ENCODE measurements around the gene OLFML1. TPM values are rescaled to one million over a fixed set of nuclear protein-coding genes. Genes with fewer than 3 reads are reported as not detected.
A peak's percentile ranks its signal among the peaks of the same experiment; 100 is the strongest.
"Not testable (repeated sequence)": the region's sequence is repeated elsewhere in the genome, so short reads cannot be mapped to it uniquely, and the experiment has no call there.

OLFML1 gene
- total RNA-seq, 2 donors from 2014 or later: 2.8 to 4.5 TPM

GRCh38 chr11:7512525-7513233, 27.4 kb downstream of the OLFML1 start:
- peak overlapping the region; percentile 74 to 91 for H3K9ac ChIP-seq (ENCODE audit: low read depth in 2 of 2, low read length in 2 of 2)
- intact Hi-C loops (cut with DNase I): no loop called here
- H3K4me1 ChIP-seq: peaks cover 11% of the 10 kb centered on the region
- DNase-seq: peak; percentile 68
- peak overlapping the region; percentile 93 for H3K27ac ChIP-seq
- H3K4me3 ChIP-seq: peak overlapping the region; percentile 73
- no peaks in the 10 kb centered on the region for H3K9me3 ChIP-seq
- no peaks in the 10 kb centered on the region for H3K27me3 ChIP-seq
- no peaks in the 10 kb centered on the region for H3K36me3 ChIP-seq
- no peak for TF ChIP-seq CTCF (IDR thresholded peaks at IDR 0.05)

- Histone ChIP-seq H3K36me3 (no peaks in the 10 kb centered on the region), H3K9ac (ENCODE audit: low read depth in 2 of 2, low read length in 2 of 2) (peak within 1 kb of the TSS; percentile 89 to 91), H3K27ac (peak within 1 kb of the TSS; percentile 93), H3K27me3 (no peaks in the 10 kb centered on the region), H3K4me1 (peaks cover 11% of the 10 kb centered on the region), H3K4me3 (peak within 1 kb of the TSS; percentile 73), H3K9me3 (no peaks in the 10 kb centered on the region)
- TF ChIP-seq CTCF (IDR thresholded peaks at IDR 0.05): peak; percentile 62
- intact Hi-C loops (cut with DNase I): no loop called here
- DNase-seq: peak; percentile 90
Measured at GRCh38 chr11:7513234-7514098, 28.2 kb downstream of the OLFML1 start, which contains the start of gene PPFIBP2. PPFIBP2 (plus strand) TSS chr11:7513999; CDS start chr11:7549476, 35,477 bp downstream.

- peak; percentile 39 for DNase-seq
- Histone ChIP-seq H3K36me3 (no peaks in the 10 kb centered on the region), H3K4me1 (peaks cover 11% of the 10 kb centered on the region), H3K4me3 (peak overlapping the region; percentile 73), H3K9ac (ENCODE audit: low read depth in 2 of 2, low read length in 2 of 2) (peak overlapping the region; percentile 89 to 91), H3K9me3 (no peaks in the 10 kb centered on the region), H3K27ac (peak overlapping the region; percentile 93), H3K27me3 (no peaks in the 10 kb centered on the region)
- intact Hi-C loops (cut with DNase I): no loop called here
- TF ChIP-seq CTCF (IDR thresholded peaks at IDR 0.05): no peak
Measured at GRCh38 chr11:7514099-7514591, 28.8 kb downstream of the OLFML1 start.

GRCh38 chr11:7515447-7515886, 30.2 kb downstream of the OLFML1 start:
- no peak overlapping the region for H3K27ac ChIP-seq
- no peaks in the 10 kb centered on the region for H3K9me3 ChIP-seq
- no peaks in the 10 kb centered on the region for H3K36me3 ChIP-seq
- peak overlapping the region in 1 of 2 donors; percentile 19 for H3K9ac ChIP-seq (ENCODE audit: low read depth in 2 of 2, low read length in 2 of 2)
- H3K27me3 ChIP-seq: no peaks in the 10 kb centered on the region
- no peak for TF ChIP-seq CTCF (IDR thresholded peaks at IDR 0.05)
- DNase-seq: no peak
- intact Hi-C loops (cut with DNase I): no loop called here
- no peak overlapping the region for H3K4me3 ChIP-seq
- peaks cover 11% of the 10 kb centered on the region for H3K4me1 ChIP-seq

GRCh38 chr11:7516475-7516874, 31.2 kb downstream of the OLFML1 start:
- H3K27ac ChIP-seq: no peak overlapping the region
- H3K9me3 ChIP-seq: no peaks in the 10 kb centered on the region
- H3K4me3 ChIP-seq: no peak overlapping the region
- intact Hi-C loops (cut with DNase I): no loop called here
- no peaks in the 10 kb centered on the region for H3K36me3 ChIP-seq
- no peaks in the 10 kb centered on the region for H3K27me3 ChIP-seq
- no peak for DNase-seq
- peaks cover 11% of the 10 kb centered on the region for H3K4me1 ChIP-seq
- H3K9ac ChIP-seq (ENCODE audit: low read depth in 2 of 2, low read length in 2 of 2): no peak overlapping the region
- TF ChIP-seq CTCF (IDR thresholded peaks at IDR 0.05): no peak

- H3K4me3 ChIP-seq; H3K36me3 ChIP-seq; H3K27me3 ChIP-seq; H3K9ac ChIP-seq (ENCODE audit: low read depth in 2 of 2, low read length in 2 of 2); DNase-seq; H3K27ac ChIP-seq; H3K4me1 ChIP-seq; H3K9me3 ChIP-seq; intact Hi-C loops (cut with DNase I): not testable (repeated sequence)
Measured at GRCh38 chr11:7517743-7518142, 32.4 kb downstream of the OLFML1 start.
